Neural cell (in vitro differentiated cells): ENCODE measurements around the gene TMEM250. TPM values are rescaled to one million over a fixed set of nuclear protein-coding genes. Genes with fewer than 3 reads are reported as not detected.

Experiments used
- H2AFZ ChIP-seq: fragments of 200-600, 300-800 bp; sonication (generic), shearing (Covaris generic); 2 replicates; pipeline ENCODE4 v1.6.0; 2014; ENCODE audit warnings: low read depth, mild to moderate bottlenecking, antibody characterized with exemption, low read length, moderate library complexity
- H3F3A ChIP-seq: fragments of 200-600 bp; shearing (Covaris generic); 2 replicates; pipeline ENCODE4 v1.6.1; 2016; ENCODE audit warnings: mild to moderate bottlenecking, moderate library complexity, mixed read lengths, antibody characterized with exemption, low read length; ENCODE audit not compliant: insufficient read depth, poor library complexity, severe bottlenecking
- H3K27ac ChIP-seq: fragments of 200-600, 300-800 bp; sonication (generic), shearing (Covaris generic); 2 replicates; pipeline ENCODE4 v1.5.1; 2014; ENCODE audit warnings: mild to moderate bottlenecking, low read length, moderate library complexity
- H3K27me3 ChIP-seq: fragments of 300-800, 200-600 bp; sonication (generic), shearing (Covaris generic); 2 replicates; pipeline ENCODE4 v1.6.0; 2014; ENCODE audit warnings: mild to moderate bottlenecking, low read depth, low read length, moderate library complexity; ENCODE audit not compliant: insufficient read depth
- H3K36me3 ChIP-seq: fragments of 300-800, 200-600 bp; sonication (generic), shearing (Covaris generic); 2 replicates; pipeline ENCODE4 v1.5.1; 2014; ENCODE audit warnings: mild to moderate bottlenecking, antibody characterized with exemption, low read length, moderate library complexity; ENCODE audit not compliant: insufficient read depth
- H3K4me2 ChIP-seq: fragments of 300-800, 200-600 bp; sonication (generic), shearing (Covaris generic); 2 replicates; pipeline ENCODE4 v1.6.0; 2014; ENCODE audit warnings: mild to moderate bottlenecking, low read length
- H3K4me3 ChIP-seq: fragments of 300-800, 200-600 bp; sonication (generic), shearing (Covaris generic); 2 replicates; pipeline ENCODE4 v1.5.1; 2014; ENCODE audit warnings: mild to moderate bottlenecking, low read length, moderate library complexity
- H3K79me2 ChIP-seq: fragments of 200-600 bp; shearing (Covaris generic); replicated peaks from 2 replicates; pipeline ENCODE4 v1.6.0; 2014; ENCODE audit warnings: mild to moderate bottlenecking, low read length, moderate library complexity; ENCODE audit not compliant: insufficient read depth
- H3K9ac ChIP-seq: fragments of 300-800, 200-600 bp; sonication (generic), shearing (Covaris generic); 2 replicates; pipeline ENCODE4 v1.6.1; 2016; ENCODE audit warnings: mild to moderate bottlenecking, low read length, mixed read lengths
- H3K9me2 ChIP-seq: fragments of 200-600 bp; shearing (Covaris generic); 2 replicates; pipeline ENCODE4 v1.6.1; 2016; ENCODE audit warnings: mild to moderate bottlenecking, low read length, mixed read lengths; ENCODE audit not compliant: insufficient read depth
- H3K9me3 ChIP-seq: fragments of 200-600, 300-800 bp; sonication (generic), shearing (Covaris generic); 2 replicates; pipeline ENCODE4 v1.6.1; 2016; ENCODE audit warnings: mild to moderate bottlenecking, mixed run types, low read length, moderate library complexity, mixed read lengths
- H4K20me1 ChIP-seq: fragments of 200-600 bp; shearing (Covaris generic); 2 replicates; pipeline ENCODE4 v1.6.1; 2016; ENCODE audit warnings: mild to moderate bottlenecking, mixed run types; ENCODE audit not compliant: insufficient read depth
- EP300 ChIP-seq: fragments of 450-650 bp; conservative IDR thresholded peaks from 2 replicates; pipeline ENCODE4 v1.6.1; 2014; ENCODE audit warnings: antibody characterized with exemption, mild to moderate bottlenecking, moderate library complexity; ENCODE audit not compliant: poor library complexity, severe bottlenecking
- EZH2 ChIP-seq: fragments of 200-600, 300-800 bp; shearing (Covaris generic), sonication (generic); IDR thresholded peaks from 2 replicates; pipeline ENCODE4 v1.6.1; 2014; ENCODE audit warnings: antibody characterized with exemption, low read length, borderline replicate concordance, mild to moderate bottlenecking; ENCODE audit not compliant: insufficient read depth, poor library complexity, severe bottlenecking
- MXI1 ChIP-seq: fragments of 450-650 bp; conservative IDR thresholded peaks from 2 replicates; pipeline ENCODE4 v1.6.1; 2014; ENCODE audit warnings: antibody characterized with exemption, mild to moderate bottlenecking; ENCODE audit not compliant: poor library complexity, severe bottlenecking
- POLR2AphosphoS5 ChIP-seq: IDR thresholded peaks from 2 replicates; pipeline ENCODE4 v1.6.1; 2012
- RAD21 ChIP-seq: fragments of 450-650 bp; conservative IDR thresholded peaks from 2 replicates; pipeline ENCODE4 v1.6.1; 2014; ENCODE audit warnings: antibody characterized with exemption, mild to moderate bottlenecking, moderate library complexity
- SMC3 ChIP-seq: fragments of 450-650 bp; conservative IDR thresholded peaks from 2 replicates; pipeline ENCODE4 v1.6.1; 2014; ENCODE audit warnings: antibody characterized with exemption, mild to moderate bottlenecking, moderate library complexity; ENCODE audit not compliant: poor library complexity
- TAF1 ChIP-seq: IDR thresholded peaks from 2 replicates; pipeline ENCODE4 v1.6.1; 2012; ENCODE audit warnings: low read depth
- polyA minus RNA-seq: library from RNA; depleted of rRNA, polyadenylated mRNA; stranded (reverse); fragments of >200 nt; gene quantifications from 2 replicates; pipeline ENCODE4 v1.2.3, GENCODE V29; 2014
- polyA plus RNA-seq: library from polyadenylated mRNA; depleted of rRNA; stranded (reverse); fragments of >200 nt; gene quantifications from 2 replicates; pipeline ENCODE4 v1.2.3, GENCODE V29; 2014
- TF ChIP-seq, protein P1 (sequence below): IDR thresholded peaks from 2 replicates; pipeline ENCODE4 v1.6.1; 2012; ENCODE audit warnings: borderline replicate concordance
- TF ChIP-seq, protein P2 (sequence below): fragments of 450-650 bp; IDR thresholded peaks from 2 replicates; pipeline ENCODE4 v1.5.1; 2014; ENCODE audit warnings: antibody characterized with exemption, mild to moderate bottlenecking, moderate library complexity; ENCODE audit not compliant: poor library complexity, severe bottlenecking

TMEM250 gene, protein sequence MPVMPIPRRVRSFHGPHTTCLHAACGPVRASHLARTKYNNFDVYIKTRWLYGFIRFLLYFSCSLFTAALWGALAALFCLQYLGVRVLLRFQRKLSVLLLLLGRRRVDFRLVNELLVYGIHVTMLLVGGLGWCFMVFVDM
- 15.0 and 20.6 TPM in 2 replicates for polyA plus RNA-seq
- polyA minus RNA-seq: 27.9 and 38.5 TPM in 2 replicates

DNA sequence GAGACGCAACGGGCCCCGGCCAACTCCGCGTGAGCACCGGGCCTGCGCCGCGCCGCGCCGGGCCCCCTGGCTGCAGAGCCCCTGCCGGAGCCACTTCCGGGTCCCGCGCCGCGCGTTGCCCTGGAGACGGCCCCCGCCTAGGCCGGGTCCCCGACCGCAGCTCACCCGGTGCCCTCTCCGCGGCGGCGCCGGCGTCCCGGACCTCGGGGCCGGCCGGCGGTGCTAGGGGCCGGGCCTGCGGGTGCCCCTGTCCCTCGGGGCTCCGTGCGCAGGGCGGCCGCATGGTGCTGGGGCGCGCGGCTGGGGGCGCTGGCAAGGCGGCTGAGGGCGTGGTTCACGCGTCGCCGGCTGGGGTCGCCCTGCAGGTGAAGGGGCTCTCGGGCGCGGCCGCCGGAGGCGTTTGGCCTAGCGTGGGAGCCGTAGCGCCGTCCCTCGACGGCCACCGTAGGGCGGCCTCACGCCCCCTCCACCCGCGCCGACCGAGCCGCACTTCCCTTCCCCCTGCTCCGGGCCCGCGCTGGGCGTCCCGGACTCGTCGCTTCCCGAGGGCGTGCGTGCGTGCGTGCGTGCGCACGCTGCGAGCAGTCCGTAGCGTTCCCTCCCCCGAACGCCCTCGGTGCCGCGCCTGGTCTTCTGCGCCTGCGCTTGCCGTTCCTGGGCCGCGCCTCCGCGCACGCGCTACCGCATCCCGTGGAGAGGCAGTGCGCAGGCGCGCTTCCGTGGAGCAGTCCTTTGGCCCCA lies at the start of gene TMEM250:
TSS of gene TMEM250 (minus strand) at position 556 of the 741 bp plus-strand sequence. CDS start 1,975 bp downstream, outside the sequence.
- Histone ChIP-seq H3K9me3 (no peaks in the 10 kb centered on the region), H2AFZ (peak within 1 kb of the TSS; percentile 21)
- peak; percentile 40 for TF ChIP-seq RAD21
- TF ChIP-seq POLR2AphosphoS5: peak; percentile 97
- peak; percentile 70 for TF ChIP-seq SMC3
- TF ChIP-seq, protein P1, sequence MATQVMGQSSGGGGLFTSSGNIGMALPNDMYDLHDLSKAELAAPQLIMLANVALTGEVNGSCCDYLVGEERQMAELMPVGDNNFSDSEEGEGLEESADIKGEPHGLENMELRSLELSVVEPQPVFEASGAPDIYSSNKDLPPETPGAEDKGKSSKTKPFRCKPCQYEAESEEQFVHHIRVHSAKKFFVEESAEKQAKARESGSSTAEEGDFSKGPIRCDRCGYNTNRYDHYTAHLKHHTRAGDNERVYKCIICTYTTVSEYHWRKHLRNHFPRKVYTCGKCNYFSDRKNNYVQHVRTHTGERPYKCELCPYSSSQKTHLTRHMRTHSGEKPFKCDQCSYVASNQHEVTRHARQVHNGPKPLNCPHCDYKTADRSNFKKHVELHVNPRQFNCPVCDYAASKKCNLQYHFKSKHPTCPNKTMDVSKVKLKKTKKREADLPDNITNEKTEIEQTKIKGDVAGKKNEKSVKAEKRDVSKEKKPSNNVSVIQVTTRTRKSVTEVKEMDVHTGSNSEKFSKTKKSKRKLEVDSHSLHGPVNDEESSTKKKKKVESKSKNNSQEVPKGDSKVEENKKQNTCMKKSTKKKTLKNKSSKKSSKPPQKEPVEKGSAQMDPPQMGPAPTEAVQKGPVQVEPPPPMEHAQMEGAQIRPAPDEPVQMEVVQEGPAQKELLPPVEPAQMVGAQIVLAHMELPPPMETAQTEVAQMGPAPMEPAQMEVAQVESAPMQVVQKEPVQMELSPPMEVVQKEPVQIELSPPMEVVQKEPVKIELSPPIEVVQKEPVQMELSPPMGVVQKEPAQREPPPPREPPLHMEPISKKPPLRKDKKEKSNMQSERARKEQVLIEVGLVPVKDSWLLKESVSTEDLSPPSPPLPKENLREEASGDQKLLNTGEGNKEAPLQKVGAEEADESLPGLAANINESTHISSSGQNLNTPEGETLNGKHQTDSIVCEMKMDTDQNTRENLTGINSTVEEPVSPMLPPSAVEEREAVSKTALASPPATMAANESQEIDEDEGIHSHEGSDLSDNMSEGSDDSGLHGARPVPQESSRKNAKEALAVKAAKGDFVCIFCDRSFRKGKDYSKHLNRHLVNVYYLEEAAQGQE: no peak
- no peak for TF ChIP-seq EZH2
- TF ChIP-seq MXI1: peak; percentile 94
- TF ChIP-seq EP300: peak; percentile 79
- TF ChIP-seq, protein P2, sequence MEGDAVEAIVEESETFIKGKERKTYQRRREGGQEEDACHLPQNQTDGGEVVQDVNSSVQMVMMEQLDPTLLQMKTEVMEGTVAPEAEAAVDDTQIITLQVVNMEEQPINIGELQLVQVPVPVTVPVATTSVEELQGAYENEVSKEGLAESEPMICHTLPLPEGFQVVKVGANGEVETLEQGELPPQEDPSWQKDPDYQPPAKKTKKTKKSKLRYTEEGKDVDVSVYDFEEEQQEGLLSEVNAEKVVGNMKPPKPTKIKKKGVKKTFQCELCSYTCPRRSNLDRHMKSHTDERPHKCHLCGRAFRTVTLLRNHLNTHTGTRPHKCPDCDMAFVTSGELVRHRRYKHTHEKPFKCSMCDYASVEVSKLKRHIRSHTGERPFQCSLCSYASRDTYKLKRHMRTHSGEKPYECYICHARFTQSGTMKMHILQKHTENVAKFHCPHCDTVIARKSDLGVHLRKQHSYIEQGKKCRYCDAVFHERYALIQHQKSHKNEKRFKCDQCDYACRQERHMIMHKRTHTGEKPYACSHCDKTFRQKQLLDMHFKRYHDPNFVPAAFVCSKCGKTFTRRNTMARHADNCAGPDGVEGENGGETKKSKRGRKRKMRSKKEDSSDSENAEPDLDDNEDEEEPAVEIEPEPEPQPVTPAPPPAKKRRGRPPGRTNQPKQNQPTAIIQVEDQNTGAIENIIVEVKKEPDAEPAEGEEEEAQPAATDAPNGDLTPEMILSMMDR: peak; percentile 74
- TF ChIP-seq TAF1: no peak

DNA sequence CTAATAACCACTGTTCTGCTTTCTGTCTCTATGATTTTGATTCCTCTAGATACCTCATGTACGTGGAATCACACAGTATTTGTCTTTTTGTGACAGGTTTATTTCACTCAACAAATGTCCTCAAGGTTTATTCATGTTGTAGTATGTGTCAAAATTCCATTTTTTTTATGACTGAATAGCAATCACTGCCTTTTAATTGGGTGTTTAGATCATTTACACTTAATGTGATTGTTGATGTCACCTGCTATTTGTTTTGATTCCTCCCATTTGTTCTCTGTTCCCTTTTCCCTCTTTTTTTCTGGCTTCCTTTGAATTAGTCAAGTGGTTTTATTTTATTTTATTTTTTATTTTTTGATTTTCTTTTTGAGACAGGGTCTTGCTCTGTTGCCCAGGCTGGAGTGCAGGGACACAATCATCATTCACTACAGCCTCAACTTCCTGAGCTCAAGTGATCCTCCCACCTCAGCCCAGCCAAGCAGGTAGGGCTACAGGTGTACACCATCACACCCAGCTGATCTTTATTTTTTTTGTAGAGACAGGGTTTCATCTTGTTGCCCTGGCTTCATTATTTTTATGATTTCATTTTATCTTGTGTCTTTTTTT lies 44.7 kb upstream of the TMEM250 start:
- no peak overlapping the region for H2AFZ ChIP-seq
- H3K27me3 ChIP-seq: no peaks in the 10 kb centered on the region
- TF ChIP-seq TAF1 (no peak), EZH2 (no peak), RAD21 (no peak), EP300 (no peak), SMC3 (no peak), POLR2AphosphoS5 (no peak), MXI1 (no peak)
- TF ChIP-seq, protein P2: no peak
- TF ChIP-seq, protein P1: no peak
- no peak overlapping the region for H3K9ac ChIP-seq
- no peaks in the 10 kb centered on the region for H4K20me1 ChIP-seq
- H3K36me3 ChIP-seq: no peaks in the 10 kb centered on the region
- no peaks in the 10 kb centered on the region for H3K9me2 ChIP-seq
- H3K9me3 ChIP-seq: peaks cover 3% of the 10 kb centered on the region
- no peaks in the 10 kb centered on the region for H3K79me2 ChIP-seq
- H3K27ac ChIP-seq: no peak overlapping the region
- H3F3A ChIP-seq: no peaks in the 10 kb centered on the region
- H3K4me3 ChIP-seq: no peak overlapping the region
- no peak overlapping the region for H3K4me2 ChIP-seq

More for the DNA sequence above, at the start of gene TMEM250:
- Histone ChIP-seq H3K9me2 (no peaks in the 10 kb centered on the region), H4K20me1 (no peaks in the 10 kb centered on the region), H3K27me3 (no peaks in the 10 kb centered on the region), H3K79me2 (no peaks in the 10 kb centered on the region), H3F3A (no peaks in the 10 kb centered on the region), H3K4me2 (peak within 1 kb of the TSS; percentile 42), H3K4me3 (peak within 1 kb of the TSS; percentile 90), H3K9ac (peak within 1 kb of the TSS; percentile 90), H3K36me3 (no peaks in the 10 kb centered on the region), H3K27ac (peak within 1 kb of the TSS; percentile 80)
